KMS-11 (cell line): ENCODE data around the gene AAK1.

ENCODE experiments used
- H2AFZ ChIP-seq: fragments of 200-600 bp; sonication (generic); 2 replicates; pipeline ENCODE4 v1.6.1; 2016; ENCODE audit warnings: antibody characterized with exemption, mixed run types, low read depth
- H3K27ac ChIP-seq: fragments of 200-600 bp; sonication (generic); 2 replicates; pipeline ENCODE4 v1.6.1; 2016; ENCODE audit warnings: mild to moderate bottlenecking, mixed run types
- H3K27me3 ChIP-seq: fragments of 200-600 bp; sonication (generic); 2 replicates; pipeline ENCODE4 v1.6.1; 2017; ENCODE audit warnings: mild to moderate bottlenecking, low read depth, mixed run types, moderate library complexity; ENCODE audit not compliant: insufficient read depth
- H3K36me3 ChIP-seq: fragments of 200-600 bp; sonication (generic); 2 replicates; pipeline ENCODE4 v1.6.1; 2017; ENCODE audit warnings: mild to moderate bottlenecking, mixed run types; ENCODE audit not compliant: insufficient read depth
- H3K4me1 ChIP-seq: fragments of 200-600 bp; sonication (generic); 2 replicates; pipeline ENCODE4 v1.6.1; 2016; ENCODE audit warnings: mild to moderate bottlenecking, low read depth, mixed run types; ENCODE audit not compliant: poor library complexity, severe bottlenecking
- H3K4me2 ChIP-seq: fragments of 200-600 bp; sonication (generic); 2 replicates; pipeline ENCODE4 v1.7.0; 2016; ENCODE audit warnings: mild to moderate bottlenecking, mixed run types
- H3K4me3 ChIP-seq: fragments of 200-600 bp; sonication (generic); IDR thresholded peaks from 2 replicates; pipeline ENCODE4 v1.6.1; 2017; ENCODE audit warnings: low read depth, low read length, mixed read lengths; ENCODE audit not compliant: insufficient read depth
- H3K79me2 ChIP-seq: fragments of 200-600 bp; sonication (generic); 2 replicates; pipeline ENCODE4 v1.6.1; 2016; ENCODE audit warnings: low read depth, mixed run types; ENCODE audit not compliant: insufficient read depth
- H3K9ac ChIP-seq: fragments of 200-600 bp; sonication (generic); 2 replicates; pipeline ENCODE4 v1.6.1; 2016; ENCODE audit warnings: mild to moderate bottlenecking, mixed run types
- H4K20me1 ChIP-seq: fragments of 200-600 bp; sonication (generic); 2 replicates; pipeline ENCODE4 v1.6.1; 2016; ENCODE audit warnings: mild to moderate bottlenecking, mixed run types; ENCODE audit not compliant: insufficient read depth
- TF ChIP-seq, protein P1 (sequence below): fragments of 200-600 bp; sonication (generic); conservative IDR thresholded peaks from 2 replicates; pipeline ENCODE4 v1.6.1; 2017; ENCODE audit warnings: low read depth, mild to moderate bottlenecking, antibody characterized with exemption, low read length, moderate library complexity, mixed read lengths

AAK1 gene

DNA sequence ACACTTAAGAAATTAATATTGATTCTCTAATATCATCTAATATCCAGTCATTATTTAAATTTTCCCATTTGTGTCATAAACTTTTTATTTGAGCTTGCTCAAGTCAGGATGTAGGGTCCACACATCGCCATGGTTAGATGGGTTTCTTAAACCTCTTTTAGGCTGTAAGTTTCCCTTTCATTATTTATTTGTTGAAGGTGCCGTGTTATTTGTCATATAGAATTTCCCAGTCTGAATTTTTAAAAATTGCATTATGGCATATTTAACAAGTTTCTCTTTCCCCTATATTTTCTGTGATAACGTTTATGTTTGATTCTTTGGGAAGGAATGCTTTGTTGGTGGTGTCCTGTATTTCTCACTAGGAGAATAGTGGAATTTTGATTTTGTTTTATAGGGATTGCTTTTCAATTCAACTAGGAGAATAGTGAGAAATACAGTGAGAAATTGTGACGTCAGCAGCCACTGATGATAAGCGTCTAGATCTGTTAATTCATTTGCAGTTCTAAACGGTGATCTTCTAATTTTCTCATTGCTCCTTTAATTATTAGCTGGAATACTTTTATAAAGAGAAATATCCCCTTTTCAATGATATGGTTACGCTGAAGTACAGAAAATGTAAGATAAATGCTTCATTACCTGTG, 44.6 kb upstream of the AAK1 start:
- H3K79me2 ChIP-seq, result no peaks in the 10 kb centered on the region
- H3K9ac ChIP-seq, result no peak overlapping the region
- H2AFZ ChIP-seq, result no peak overlapping the region
- H4K20me1 ChIP-seq, result no peaks in the 10 kb centered on the region
- no peaks in the 10 kb centered on the region for H3K36me3 ChIP-seq
- TF ChIP-seq, protein P1, sequence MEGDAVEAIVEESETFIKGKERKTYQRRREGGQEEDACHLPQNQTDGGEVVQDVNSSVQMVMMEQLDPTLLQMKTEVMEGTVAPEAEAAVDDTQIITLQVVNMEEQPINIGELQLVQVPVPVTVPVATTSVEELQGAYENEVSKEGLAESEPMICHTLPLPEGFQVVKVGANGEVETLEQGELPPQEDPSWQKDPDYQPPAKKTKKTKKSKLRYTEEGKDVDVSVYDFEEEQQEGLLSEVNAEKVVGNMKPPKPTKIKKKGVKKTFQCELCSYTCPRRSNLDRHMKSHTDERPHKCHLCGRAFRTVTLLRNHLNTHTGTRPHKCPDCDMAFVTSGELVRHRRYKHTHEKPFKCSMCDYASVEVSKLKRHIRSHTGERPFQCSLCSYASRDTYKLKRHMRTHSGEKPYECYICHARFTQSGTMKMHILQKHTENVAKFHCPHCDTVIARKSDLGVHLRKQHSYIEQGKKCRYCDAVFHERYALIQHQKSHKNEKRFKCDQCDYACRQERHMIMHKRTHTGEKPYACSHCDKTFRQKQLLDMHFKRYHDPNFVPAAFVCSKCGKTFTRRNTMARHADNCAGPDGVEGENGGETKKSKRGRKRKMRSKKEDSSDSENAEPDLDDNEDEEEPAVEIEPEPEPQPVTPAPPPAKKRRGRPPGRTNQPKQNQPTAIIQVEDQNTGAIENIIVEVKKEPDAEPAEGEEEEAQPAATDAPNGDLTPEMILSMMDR, result no peak
- no peak overlapping the region for H3K4me3 ChIP-seq
- no peaks in the 10 kb centered on the region for H3K27me3 ChIP-seq
- no peaks in the 10 kb centered on the region for H3K4me1 ChIP-seq
- H3K4me2 ChIP-seq, result no peak overlapping the region
- H3K27ac ChIP-seq, result no peak overlapping the region

DNA sequence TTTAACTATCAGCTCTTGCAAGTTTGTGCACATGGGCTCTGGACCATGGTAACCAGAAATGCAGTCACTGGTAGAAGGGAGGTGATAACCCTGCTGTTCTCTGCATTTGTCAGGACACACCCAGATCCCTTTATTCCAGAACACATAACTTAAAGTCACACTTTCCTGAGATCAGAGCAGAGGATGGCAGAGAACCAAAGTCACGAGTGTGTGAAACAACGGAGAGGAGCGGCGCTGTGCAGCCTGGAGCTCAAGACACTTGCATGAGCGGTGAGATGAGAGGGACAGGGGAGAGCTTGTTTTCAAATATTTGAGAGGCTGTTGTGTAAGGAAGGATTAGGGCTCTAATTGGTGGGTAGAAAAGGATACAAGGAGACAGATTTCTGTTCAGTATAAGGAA, 43.3 kb upstream of the AAK1 start:
- H3K9ac ChIP-seq, result no peak overlapping the region

DNA sequence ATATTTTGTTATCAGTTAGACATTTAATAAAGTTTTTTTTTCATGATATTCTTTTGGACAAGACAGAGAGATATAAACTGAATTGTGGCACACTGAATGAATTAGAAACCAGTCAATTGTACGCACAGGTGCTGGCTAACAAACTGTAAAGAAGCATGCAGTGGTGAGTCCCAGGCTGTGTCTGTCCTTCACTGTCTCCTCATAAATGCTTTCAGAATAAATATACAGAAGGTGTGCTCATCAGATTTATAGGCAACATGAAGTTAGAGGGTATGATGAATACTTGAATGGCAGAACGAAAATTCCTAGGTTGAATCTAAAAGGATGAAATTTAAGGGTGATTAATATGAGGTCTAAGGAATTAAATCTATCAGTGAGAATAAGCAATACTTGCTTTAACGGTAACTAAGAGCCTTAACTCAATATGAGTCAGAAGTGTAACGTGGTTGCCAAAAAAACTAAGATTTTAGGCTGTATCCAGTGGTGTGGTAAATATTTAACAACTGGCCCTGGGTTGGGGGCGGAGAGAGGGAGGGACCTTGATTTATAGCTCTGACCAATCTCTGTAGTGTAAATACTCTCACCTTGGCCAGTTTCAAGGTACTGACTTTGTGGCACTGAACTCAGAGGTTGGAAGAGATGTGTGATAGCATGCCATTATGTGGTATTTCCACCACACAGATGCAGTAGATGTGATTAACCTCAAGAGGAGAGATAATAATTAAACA, 41.9 kb upstream of the AAK1 start:
- no peak overlapping the region for H3K9ac ChIP-seq
- no peak overlapping the region for H3K4me3 ChIP-seq
- H4K20me1 ChIP-seq, result no peaks in the 10 kb centered on the region
- H3K36me3 ChIP-seq, result no peaks in the 10 kb centered on the region
- H3K79me2 ChIP-seq, result no peaks in the 10 kb centered on the region
- no peaks in the 10 kb centered on the region for H3K27me3 ChIP-seq
- H2AFZ ChIP-seq, result no peak overlapping the region
- no peak overlapping the region for H3K27ac ChIP-seq
- no peak overlapping the region for H3K4me2 ChIP-seq
- H3K4me1 ChIP-seq, result no peaks in the 10 kb centered on the region
- TF ChIP-seq, protein P1, result no peak

More for the DNA sequence above, 43.3 kb upstream of the AAK1 start:
- Histone ChIP-seq H3K4me1 (no peaks in the 10 kb centered on the region), H3K27me3 (no peaks in the 10 kb centered on the region), H3K27ac (no peak overlapping the region), H2AFZ (no peak overlapping the region), H3K79me2 (no peaks in the 10 kb centered on the region), H3K4me3 (no peak overlapping the region), H4K20me1 (no peaks in the 10 kb centered on the region), H3K36me3 (no peaks in the 10 kb centered on the region), H3K4me2 (no peak overlapping the region)
- TF ChIP-seq, protein P1, result no peak

DNA sequence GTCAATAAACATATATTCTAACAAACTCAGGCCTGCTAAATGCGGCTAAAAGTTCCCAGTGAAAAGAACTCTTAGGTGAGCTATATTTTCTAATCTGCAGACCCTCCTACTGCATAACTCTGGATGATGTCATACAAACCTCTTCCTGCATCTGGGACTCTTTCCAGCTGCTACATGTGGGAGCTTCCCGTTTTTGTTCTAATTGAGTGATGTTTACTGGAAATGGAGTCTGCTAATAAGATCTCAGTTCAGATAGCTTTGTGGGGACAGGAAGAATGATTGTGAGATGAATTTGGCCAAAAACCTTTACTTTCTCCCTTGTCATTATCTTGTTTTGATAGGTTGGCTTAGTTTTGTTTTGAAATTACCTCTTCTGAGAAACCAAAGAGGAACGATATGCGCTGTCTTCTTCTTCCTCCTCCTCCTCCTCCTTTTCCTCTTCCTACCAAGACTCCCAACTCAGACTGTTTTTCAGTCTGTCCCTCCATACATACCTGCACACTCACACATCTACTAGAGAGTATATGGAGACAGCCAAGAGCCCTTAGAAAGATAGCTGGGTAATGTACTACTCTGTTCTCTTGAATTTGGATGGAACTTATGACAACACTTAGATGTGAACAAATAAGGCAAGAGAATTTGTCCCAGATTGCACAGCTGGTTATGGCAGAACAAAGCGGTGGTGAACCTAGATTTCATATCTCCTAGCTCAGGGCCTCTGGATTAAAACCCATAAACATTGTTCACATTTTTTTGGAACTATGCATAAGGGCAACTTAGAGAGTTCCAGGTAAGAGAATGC, 39.8 kb upstream of the AAK1 start:
- H3K27me3 ChIP-seq, result no peaks in the 10 kb centered on the region

More for the DNA sequence above, 39.8 kb upstream of the AAK1 start:
- Histone ChIP-seq H2AFZ (no peak overlapping the region), H3K36me3 (no peaks in the 10 kb centered on the region), H3K27ac (no peak overlapping the region), H3K79me2 (no peaks in the 10 kb centered on the region), H3K4me2 (no peak overlapping the region), H3K4me1 (no peaks in the 10 kb centered on the region), H3K9ac (no peak overlapping the region), H3K4me3 (no peak overlapping the region), H4K20me1 (no peaks in the 10 kb centered on the region)
- TF ChIP-seq, protein P1, result no peak
